Ovary (tissue), 9 donors: ENCODE results near the gene ERCC5. TPM values are rescaled to one million over a fixed set of nuclear protein-coding genes. Genes with fewer than 3 reads are reported as not detected.

Experiments
- DNase-seq, 5 donors: peaks; one replicate each; pipeline ENCODE4 v3.0.0-alpha.2; 2019 to 2020
- H3K27ac ChIP-seq, 2 donors: fragments of 200-600 bp; one replicate each; pipeline versions ENCODE4 v1.5.1 to v1.8.0; 2019 to 2022
- H3K27me3 ChIP-seq: fragments of 200-600 bp; one replicate; pipeline ENCODE4 v1.8.0; 2022
- H3K36me3 ChIP-seq: fragments of 200-600 bp; sonication (generic); one replicate; pipeline ENCODE4 v1.5.1; 2019
- H3K4me1 ChIP-seq: one replicate; pipeline ENCODE4 v1.8.1; 2013; ENCODE audit warnings: mild to moderate bottlenecking, moderate library complexity; ENCODE audit not compliant: insufficient read depth
- H3K4me3 ChIP-seq: fragments of 200-600 bp; sonication (generic); one replicate; pipeline ENCODE4 v1.5.1; 2017
- H3K9me3 ChIP-seq, 2 donors: fragments of 200-600 bp in 1 of 2; sonication (generic) in 1 of 2; one replicate each; pipeline versions ENCODE4 v1.5.1 to v1.8.1; 2013 to 2019; ENCODE audit warnings: mild to moderate bottlenecking in 1 of 2, moderate library complexity in 1 of 2
- EP300 ChIP-seq: sonication (generic); formaldehyde crosslinking; IDR thresholded peaks from one replicate; pipeline ENCODE4 v1.6.1; 2017; ENCODE audit warnings: antibody characterized with exemption
- POLR2A ChIP-seq: fragments of 450-650 bp; IDR thresholded peaks from one replicate; pipeline ENCODE4 v1.6.1; 2017; ENCODE audit warnings: antibody characterized with exemption, mild to moderate bottlenecking, moderate library complexity
- WGBS, 3 donors: extraction: QIAGEN DNeasy Blood & Tissue Kit in 1 of 3; methylation state at CpG; one replicate each; pipeline versions ENCODE4 v1.1.5 to v1.1.7; 2013 to 2017; 5-methylcytosine and 5-hydroxymethylcytosine counted together
- intact Hi-C, 4 donors: fragments of 100-400 bp; cut with DNase I; formaldehyde crosslinking; loops; one replicate each; pipeline versions ENCODE4 v1.11.0 to v1.15.1; 2022 to 2023
- polyA plus RNA-seq, 2 donors: library from polyadenylated mRNA; stranded (reverse); fragments of 200-250 nt in 1 of 2; fragments of 350-450 nt in 1 of 2; fragmentation: Illumina TruSeq in 1 of 2; extraction: RNeasy Lipid Tissue Mini Kit (QIAGEN cat#74804) in 1 of 2; gene quantifications; one replicate each; pipeline ENCODE4 v1.2.3, GENCODE V29; 2013 to 2014
- total RNA-seq, 7 donors: library from RNA; depleted of rRNA in 2 of 7; stranded (reverse); fragments of >200 nt in 2 of 7; fragmentation: NEBNext Ultra II Directional in 3 of 7; extraction: Animal tissue kit (Norgen Biotek cat#: 25700) in 3 of 7; gene quantifications; one replicate each; pipeline versions ENCODE4 v1.1.0 to v1.2.4, GENCODE V29; 2016 to 2023
- TF ChIP-seq, protein P1 (sequence below), 3 donors: fragments of 450-650 bp in 2 of 3; fragments of 200-600 bp in 1 of 3; IDR thresholded peaks; one replicate each; pipeline versions ENCODE4 v1.5.1 to v1.8.0; 2016 to 2022; ENCODE audit warnings: antibody characterized with exemption in 3 of 3, mild to moderate bottlenecking in 1 of 3
- donor health status: DM: no; HTN: no; CAD: no; lungs with moderate emphysema.
- donor health status: DM: no; HTN: no; CAD: no.
- donor health status: Bipolar disorder and iron deficiency.
- donor health status: DM: yes; HTN: yes; CAD: no.
- donor health status: DM: no; HTN: no; CAD: no.
- donor health status: DM: yes; HTN: yes; CAD: no.

Gene ERCC5
- total and polyA plus RNA-seq, 9 donors = 38.4 to 65.2 (median 46.1) TPM

DNA sequence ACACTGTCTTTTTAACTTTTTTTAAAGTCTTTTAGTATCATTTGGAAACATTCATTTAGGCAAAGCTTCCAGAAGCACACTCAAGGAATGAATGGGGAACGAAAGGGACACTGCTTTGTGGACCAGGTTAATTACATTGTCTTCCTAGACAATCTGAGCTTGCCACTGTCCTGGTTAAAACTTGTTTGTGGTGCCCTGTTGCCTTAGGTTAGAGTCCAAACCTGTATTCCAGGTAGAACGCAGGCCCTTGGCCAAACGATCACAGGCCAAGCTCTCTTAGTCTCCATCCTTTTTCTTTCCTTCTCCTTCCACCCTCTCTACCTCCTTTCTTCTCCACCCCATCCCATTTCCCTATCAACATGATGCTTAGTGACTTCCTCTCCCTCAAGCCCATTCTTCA, 66.8 kb downstream of the ERCC5 start:
- Histone ChIP-seq H3K27me3 (no peaks in the 10 kb centered on the region), H3K36me3 (no peaks in the 10 kb centered on the region), H3K4me3 (no peak overlapping the region), H3K27ac (no peak overlapping the region), H3K4me1 (no peaks in the 10 kb centered on the region), H3K9me3 (no peaks in the 10 kb centered on the region)
- no peak for DNase-seq
- intact Hi-C loops = no loop called here
- 89 to 92% (median 92%) methylated on average over 3 of the region's 3 CpGs for WGBS, 3 donors
- no peak for TF ChIP-seq POLR2A
- TF ChIP-seq EP300 = no peak
- TF ChIP-seq, protein P1, sequence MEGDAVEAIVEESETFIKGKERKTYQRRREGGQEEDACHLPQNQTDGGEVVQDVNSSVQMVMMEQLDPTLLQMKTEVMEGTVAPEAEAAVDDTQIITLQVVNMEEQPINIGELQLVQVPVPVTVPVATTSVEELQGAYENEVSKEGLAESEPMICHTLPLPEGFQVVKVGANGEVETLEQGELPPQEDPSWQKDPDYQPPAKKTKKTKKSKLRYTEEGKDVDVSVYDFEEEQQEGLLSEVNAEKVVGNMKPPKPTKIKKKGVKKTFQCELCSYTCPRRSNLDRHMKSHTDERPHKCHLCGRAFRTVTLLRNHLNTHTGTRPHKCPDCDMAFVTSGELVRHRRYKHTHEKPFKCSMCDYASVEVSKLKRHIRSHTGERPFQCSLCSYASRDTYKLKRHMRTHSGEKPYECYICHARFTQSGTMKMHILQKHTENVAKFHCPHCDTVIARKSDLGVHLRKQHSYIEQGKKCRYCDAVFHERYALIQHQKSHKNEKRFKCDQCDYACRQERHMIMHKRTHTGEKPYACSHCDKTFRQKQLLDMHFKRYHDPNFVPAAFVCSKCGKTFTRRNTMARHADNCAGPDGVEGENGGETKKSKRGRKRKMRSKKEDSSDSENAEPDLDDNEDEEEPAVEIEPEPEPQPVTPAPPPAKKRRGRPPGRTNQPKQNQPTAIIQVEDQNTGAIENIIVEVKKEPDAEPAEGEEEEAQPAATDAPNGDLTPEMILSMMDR (IDR thresholded peaks at IDR 0.05) = no peak

GRCh38 chr13:102913914-102914313, 68.1 kb downstream of the ERCC5 start:
- Histone ChIP-seq H3K36me3 (no peaks in the 10 kb centered on the region), H3K27me3 (no peaks in the 10 kb centered on the region), H3K27ac (no peak overlapping the region), H3K9me3 (no peaks in the 10 kb centered on the region), H3K4me1 (no peaks in the 10 kb centered on the region), H3K4me3 (no peak overlapping the region)
- intact Hi-C loops = no loop called here
- DNase-seq = no peak
- 24 to 36% (median 27%) methylated on average over 7 of the region's 7 CpGs for WGBS, 3 donors
- TF ChIP-seq POLR2A = no peak
- TF ChIP-seq, protein P1 (IDR thresholded peaks at IDR 0.05) = no peak
- TF ChIP-seq EP300 = no peak

DNA sequence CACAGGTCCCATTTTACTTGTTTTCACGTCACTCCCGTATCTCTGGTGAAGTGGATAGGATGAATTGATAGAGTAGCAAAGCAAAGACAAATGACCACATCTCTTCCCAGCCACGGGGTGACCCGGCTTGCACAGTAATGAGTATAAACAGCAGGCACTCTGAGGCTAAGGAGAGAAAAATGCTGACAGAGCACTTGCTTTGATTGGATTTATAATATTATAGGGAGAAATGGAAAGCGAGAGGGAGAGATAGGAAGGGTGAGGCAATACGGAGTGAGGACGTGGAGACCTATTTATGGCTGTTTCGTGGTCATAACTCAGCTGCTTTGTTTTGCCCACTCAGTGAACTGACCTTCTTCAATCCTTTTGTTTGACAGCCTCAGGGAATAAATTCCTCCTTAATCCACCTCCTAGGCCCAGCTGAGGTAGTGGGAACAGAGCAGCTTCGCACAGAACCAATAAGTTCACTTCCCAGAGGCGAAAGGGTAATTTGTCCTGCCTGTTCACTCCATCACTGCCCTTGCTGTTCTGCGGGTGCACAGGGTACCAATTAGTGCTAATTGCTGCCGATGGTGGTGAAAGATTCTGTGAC, 68.6 kb downstream of the ERCC5 start:
- no peak for TF ChIP-seq EP300
- TF ChIP-seq, protein P1 (IDR thresholded peaks at IDR 0.05) = no peak
- TF ChIP-seq POLR2A = no peak
- no peaks in the 10 kb centered on the region for H3K36me3 ChIP-seq
- no peak for DNase-seq
- intact Hi-C loops = no loop called here
- no peaks in the 10 kb centered on the region for H3K27me3 ChIP-seq
- WGBS, 3 donors = 52 to 58% (median 53%) methylated on average over 12 of the region's 12 CpGs
- no peaks in the 10 kb centered on the region for H3K4me1 ChIP-seq
- H3K9me3 ChIP-seq = no peaks in the 10 kb centered on the region
- no peak overlapping the region for H3K4me3 ChIP-seq
- no peak overlapping the region for H3K27ac ChIP-seq

DNA sequence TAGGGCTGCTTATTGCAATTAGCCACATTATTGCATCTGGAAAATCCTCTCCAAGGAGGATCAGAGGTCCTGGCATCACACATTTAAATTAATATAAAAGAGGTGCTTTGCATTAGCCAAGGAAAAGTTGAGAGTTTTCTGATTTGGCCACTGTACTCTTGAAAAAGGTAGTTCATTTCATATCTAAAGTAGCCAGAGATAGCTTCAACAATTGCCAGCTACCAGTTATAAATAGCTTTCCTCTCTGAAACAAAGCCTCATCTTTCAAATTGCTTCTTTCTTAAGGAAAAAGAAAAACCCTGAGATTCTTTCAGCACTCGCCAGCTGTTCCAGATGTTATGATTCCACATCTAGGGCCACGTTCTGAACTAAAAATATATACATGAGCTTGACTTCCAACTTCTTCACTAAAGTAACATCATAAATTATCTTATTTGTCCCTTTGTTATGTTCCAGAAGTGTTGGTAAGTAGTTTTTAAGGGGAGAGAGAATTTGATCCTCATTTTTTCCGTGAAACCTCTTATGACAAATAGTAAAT, 69.6 kb downstream of the ERCC5 start:
- no peak for DNase-seq
- Histone ChIP-seq H3K4me1 (no peaks in the 10 kb centered on the region), H3K9me3 (no peaks in the 10 kb centered on the region), H3K36me3 (no peaks in the 10 kb centered on the region), H3K27me3 (no peaks in the 10 kb centered on the region), H3K4me3 (no peak overlapping the region), H3K27ac (no peak overlapping the region)
- intact Hi-C loops = no loop called here
- TF ChIP-seq, protein P1 (IDR thresholded peaks at IDR 0.05) = no peak
- no peak for TF ChIP-seq EP300
- TF ChIP-seq POLR2A = no peak
- WGBS, 3 donors = 14 to 22% (median 15%) methylated on average over 3 of the region's 3 CpGs
